HG02623 (cell line): ENCODE results near the gene FAM124B.

Experiments
- ATAC-seq: cut with Tn5 transposase; IDR thresholded peaks from one replicate; pipeline ENCODE4 v1.9.1; 2021; ENCODE audit warnings: moderate library complexity; ENCODE audit not compliant: unreplicated experiment

FAM124B gene, protein sequence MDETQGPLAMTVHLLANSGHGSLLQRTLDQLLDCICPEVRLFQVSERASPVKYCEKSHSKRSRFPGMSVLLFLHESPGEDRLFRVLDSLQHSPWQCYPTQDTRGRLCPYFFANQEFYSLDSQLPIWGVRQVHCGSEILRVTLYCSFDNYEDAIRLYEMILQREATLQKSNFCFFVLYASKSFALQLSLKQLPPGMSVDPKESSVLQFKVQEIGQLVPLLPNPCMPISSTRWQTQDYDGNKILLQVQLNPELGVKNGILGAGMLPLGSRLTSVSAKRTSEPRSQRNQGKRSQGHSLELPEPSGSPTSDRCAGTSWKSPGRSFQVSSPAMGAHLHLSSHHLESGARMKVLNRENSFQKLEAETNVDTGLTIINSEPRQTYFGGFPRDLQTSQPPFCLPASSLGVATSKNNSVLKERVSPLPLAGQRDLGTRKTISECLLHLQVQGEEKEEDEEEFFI

DNA sequence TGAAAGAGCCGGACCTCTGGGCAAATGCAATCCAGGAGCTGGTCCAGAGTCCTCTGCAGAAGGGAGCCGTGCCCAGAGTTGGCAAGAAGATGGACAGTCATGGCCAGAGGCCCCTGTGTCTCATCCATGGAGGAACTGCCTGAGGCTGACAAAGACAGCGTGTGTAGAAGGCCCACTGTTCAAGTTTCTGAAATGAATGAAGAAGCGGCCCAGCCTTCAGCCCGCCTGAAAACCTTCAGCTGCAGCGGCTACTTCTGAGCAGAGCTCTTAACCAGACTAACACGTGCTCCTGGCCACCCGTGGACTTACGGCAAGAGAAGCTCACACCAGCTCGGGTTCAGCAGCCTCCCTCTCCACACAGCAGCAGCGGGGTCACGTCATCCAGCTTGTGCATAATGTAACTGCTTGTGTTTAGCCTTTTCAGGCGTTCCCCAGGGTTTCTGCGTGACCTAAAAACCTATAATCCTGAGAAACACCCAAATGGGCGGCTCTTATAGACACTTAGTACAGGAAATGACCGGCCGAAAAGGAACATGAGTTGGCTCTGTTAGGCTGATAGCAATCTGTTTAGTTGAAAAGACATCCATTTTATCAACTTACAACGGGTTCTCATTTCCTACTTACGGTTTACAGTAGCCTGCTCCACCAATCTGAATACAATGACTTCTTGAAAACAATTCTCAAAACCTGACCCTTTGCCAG lies at the start of gene FAM124B:
Gene FAM124B, minus strand, starts transcription at position 467 of the 702 bp plus-strand sequence. Its CDS starts 339 bp downstream, at position 128.
- ATAC-seq = peak; percentile 46

DNA sequence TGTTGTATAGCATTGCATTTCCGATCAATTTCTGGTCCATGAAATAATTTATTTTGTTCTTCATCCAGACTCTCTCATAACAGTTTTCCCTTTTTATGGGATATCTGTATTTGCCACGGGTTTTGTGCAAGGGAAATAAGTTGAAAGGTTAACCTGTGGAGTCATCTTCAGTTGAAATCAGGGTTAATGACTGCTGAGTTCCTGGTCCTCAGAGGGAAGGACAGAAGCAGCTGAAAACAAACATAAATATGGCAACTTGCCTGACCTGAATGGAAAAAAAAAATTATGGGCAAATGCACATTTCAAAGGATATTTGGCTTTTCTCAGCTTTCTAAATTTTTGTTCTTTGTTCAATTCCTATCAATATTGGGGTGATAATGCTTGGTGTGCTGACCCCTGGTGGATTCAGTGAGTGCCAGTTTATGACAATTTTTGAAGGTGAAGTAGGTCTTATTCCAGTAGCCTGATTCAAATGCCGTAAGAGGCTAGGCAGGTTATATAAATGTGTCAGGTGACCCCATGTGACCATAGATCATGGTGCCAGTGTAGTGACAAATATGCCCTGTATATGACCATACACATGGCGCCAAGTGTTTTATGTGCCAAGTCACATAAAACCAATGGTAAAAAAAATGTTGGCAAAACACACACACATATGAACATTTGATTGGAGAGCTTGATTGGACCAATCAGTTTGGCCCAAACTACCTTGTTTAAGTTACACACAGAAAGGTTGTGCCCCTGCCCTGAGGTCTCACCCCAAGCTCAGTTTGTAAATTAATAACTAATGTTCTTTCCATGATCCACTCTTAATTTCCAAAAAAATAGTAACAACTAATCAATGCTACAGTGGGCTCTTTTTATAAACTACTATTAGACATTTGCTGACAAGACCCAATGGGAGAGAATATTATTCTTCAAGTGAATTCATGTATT lies 47.6 kb upstream of the FAM124B start:
- no peak for ATAC-seq

DNA sequence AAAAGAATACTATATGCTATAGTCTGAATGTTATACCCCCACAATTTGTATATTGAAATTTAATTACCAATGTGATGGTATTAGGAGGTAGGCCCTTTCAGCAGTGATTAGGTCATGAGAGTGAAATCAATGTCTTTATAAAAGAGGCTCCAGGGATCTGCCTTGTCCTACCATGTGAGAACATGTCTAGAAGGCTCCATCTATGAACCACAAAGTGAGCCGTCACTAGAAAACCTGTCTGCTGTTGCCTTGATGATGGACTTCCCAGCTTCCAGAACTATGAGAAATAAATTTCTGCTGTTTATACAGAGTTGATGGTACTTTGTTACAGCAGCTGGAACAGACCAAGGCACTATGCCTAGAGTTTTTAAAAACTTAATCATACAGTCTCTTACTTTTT lies 46.3 kb upstream of the FAM124B start:
- no peak for ATAC-seq

DNA sequence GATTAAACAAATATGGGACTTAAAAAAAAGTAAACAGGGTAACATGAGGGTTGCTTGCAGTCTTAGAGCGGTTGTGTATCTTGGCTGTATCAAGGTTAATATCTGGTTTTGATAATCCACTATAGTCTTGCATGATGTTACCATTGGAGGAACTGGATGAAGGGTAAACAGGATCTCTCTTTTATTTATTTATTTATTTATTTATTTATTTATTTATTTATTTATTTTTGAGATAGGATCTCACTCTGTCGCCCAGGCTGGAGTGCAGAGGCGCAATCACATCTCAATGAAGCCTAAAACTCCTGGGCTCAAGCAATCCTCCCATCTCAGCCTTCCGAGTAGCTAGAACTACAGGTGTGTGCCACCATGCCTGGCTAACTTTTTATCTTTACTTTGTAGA lies 42.9 kb upstream of the FAM124B start:
- ATAC-seq = no peak

DNA sequence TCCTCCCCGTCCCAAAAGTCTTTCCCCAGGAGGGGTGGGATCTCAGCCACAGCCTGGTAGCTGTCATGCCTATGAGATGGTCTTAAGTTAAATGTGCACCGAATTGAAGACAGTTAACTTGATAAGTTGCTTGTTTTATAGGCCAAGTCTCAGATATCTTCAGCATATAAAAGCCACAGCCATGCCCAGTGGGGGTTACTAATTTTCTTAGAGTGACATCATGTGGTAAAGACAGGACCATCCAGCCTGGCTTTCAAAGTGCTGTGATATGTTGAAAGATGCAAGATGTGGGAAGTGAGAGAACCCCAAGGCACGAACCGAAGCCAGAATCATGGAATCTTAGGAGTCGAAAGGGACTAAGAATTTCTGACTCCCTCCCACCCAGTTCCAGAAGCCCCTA lies 42.1 kb upstream of the FAM124B start:
- ATAC-seq = no peak

DNA sequence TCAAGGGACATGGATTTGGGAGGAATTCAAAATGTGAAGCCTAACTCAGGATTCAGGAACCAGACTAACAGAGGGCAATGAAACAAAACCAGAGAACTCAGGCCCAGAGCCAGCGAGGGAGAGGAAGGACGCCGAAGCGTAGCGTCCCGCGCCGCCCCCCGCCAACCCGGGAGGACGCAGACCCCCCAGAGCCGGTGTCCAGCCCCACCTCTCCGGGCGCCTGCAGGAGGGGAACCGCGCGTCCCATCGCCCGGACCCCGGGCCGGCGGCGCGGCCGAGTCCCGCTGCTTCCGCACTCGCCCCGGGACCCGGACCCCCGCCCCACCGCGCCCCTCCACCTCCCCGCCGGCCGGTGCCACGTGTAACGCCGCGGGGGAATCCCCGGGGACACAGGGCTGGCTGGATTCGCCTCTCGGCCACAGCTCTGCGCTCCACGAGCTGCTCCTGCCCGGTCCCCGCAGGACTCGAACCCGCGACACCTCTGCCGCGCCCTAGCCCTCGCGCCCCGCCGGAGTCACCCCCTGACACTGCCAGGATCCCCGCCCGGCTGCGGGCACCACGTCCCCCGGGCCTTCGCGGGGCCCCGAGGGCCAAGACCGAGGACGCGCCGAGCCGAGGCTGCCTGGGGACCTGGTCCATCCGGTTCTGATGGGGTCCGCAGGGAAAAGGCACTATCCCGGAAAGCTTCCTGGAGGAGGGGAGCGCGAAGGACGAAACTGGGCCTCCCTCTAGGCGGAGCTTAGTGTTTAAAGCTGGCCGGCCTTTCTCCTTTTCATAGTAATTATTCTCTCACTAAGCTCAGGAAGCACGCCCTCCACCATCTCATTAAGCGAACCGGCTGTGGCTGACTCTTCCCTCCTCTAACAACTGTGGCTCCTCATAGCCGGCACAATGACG lies 40.4 kb upstream of the FAM124B start:
- peak; percentile 57 for ATAC-seq

DNA sequence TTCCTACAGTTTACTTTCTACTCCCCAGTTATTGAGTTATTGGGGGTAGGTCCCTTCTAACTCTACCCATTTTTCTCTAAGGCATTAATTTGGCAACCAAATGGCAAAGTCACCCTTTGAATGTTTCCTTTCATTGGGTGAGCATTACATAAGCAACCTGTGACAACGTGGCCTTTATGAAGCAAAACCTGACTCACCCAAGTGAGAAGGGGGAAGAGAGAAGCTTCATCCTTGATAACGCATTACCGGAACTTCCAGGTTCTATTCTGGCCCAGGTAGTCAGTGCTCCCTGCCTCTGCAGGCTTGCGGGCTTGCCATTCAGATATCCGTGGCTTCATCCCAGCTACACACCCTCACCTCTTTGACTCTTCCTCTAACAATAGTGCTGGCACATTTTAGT lies 39.1 kb upstream of the FAM124B start:
- no peak for ATAC-seq

DNA sequence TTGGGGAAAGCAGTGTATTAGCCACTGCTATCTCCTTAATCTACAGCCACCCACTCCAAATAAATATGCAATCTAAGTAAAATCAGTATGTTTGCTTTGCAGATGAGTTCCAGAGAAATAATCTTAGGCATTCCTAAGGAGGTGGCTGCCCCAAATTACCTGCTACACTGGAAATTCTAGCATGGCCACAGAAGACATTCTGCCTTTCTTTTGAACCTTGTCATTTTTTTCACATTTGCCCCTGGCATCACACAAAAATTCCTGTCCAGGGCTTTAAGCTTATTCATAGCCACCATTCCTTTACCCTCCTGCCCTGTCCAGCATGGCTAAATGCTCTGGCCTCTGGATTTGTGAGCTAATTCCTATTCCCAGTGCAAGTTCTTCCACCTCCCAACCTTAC lies 36.8 kb upstream of the FAM124B start:
- ATAC-seq = no peak

DNA sequence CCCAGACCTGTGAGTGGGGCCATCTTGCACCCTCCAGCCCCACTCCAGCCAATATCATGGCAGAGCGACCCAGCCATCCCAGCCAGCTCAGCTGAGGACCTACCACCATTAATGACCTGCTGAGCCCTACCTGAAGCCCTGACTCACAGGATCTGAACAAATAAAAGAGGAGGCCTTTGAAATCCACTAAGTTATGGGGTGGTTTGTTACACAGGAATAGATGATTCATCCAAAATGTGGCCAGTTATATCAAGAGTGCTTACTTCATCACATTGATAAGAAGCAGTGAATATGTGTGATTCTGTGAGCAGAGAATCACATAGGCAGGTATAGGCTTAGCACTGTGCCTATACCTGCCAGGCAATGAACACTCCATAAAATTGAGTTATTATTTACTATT lies 34.7 kb upstream of the FAM124B start:
- ATAC-seq = no peak

DNA sequence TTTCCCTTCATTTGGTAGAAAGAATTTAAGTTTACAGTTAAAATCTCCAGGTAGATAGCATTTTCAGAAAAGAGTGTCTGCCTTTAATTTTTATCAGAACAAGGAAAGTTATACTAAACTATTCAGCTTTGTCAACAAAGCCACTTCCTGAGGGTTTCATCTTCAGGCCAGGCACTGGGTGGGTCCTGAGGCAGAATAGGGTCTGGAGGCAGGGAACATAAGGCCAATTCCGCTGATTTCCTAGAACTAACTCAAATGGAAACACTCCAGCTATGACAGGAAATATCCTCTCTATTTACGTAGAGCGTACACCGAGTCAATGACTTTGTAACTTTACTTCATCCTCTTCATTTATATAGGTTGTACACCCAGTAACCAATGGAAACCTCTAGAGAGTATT lies 32.7 kb upstream of the FAM124B start:
- no peak for ATAC-seq

DNA sequence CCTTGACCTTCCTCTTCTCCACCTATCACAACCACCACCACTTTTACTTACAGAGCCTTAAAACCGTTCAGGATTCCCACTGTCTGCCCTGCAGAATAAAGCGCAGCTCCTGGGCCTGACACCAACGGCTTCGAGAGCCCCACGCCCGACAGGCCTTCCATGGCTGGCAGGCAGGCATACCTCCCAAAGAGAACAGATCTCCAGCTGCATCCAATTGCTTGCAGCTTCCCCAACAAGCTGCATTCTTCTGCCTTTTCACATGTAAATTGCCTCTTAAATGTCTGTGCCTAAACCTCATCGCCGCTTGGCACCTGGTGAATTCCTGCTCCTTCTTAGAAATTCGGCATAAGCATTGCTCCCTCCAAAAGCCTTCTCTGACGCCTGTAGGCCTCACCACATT lies 31.5 kb upstream of the FAM124B start:
- ATAC-seq = no peak

DNA sequence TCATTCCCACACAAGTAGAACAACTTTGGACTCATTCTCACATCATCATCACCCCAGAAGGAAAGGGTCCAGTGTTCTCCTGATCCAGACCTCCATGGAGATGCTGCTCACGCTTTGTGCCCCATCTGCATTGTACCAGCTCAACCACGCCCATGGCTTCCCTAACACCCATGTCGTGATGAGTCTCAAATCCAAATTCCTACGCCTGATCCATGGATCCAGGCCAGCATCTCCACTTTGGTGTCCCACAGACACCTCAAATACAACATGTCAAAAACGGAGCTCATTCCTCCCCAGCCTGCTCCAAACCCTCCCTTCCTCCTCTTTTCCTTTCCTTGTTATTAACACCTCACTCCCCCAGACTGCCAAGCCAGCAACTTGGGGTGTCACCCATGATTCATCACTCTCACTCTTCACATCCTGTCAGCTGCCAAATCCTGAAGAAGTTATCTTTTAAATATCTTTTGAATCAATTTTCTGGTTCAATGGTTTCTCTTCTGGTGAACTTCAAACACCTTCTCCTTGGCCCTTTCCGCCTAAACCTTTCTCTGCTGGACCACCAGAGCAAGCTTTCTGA lies 30.2 kb upstream of the FAM124B start:
- no peak for ATAC-seq

DNA sequence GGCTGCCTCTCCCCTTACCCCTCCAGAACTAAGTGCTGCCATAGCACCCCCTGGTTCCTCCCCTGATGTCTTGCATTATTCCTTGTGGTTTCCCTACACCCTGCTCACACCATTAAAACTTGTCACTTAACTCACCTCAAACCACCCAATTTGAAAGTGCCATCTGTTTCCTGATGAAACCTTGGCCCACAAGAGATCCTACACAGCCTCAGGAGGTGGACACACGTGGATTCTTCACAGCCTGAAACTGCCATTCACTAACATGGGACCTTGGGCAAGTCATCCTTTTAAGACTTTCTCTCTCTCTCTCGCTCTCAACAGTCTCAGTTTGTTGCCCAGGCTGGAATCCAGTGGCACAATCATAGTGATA lies 27.5 kb upstream of the FAM124B start:
- ATAC-seq = no peak

DNA sequence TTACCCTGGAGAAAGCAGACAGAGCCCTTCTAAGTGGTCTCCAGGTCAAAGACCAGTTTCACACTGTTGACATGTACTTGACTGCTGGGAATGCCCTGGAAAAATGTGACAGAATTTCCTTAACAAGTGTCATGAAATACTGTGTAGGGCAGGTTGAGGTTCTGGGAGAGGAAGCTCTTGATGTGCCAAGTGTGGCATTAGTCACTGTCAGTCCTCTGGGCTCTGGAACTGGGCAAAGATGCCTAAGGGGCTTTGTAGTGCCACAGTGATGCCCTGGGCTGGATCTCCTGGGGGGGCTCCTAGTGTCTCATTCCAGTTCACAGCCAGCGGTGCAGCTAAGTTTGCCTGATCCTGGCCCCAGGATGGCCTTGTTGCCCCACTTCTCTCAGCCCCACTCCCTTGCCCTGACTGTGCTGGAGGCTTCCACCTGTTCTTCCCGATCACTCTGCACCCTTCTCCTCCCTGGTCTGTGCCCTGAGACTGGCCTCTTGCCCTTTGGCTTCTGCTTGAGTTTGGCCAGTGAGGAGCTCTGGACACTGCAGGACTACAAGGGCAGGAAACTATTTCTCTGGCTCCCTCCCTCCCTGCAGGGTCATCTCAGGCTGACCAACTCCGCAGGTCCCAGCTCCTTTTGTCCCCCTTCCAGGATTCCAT lies 27.0 kb upstream of the FAM124B start:
- ATAC-seq = no peak

DNA sequence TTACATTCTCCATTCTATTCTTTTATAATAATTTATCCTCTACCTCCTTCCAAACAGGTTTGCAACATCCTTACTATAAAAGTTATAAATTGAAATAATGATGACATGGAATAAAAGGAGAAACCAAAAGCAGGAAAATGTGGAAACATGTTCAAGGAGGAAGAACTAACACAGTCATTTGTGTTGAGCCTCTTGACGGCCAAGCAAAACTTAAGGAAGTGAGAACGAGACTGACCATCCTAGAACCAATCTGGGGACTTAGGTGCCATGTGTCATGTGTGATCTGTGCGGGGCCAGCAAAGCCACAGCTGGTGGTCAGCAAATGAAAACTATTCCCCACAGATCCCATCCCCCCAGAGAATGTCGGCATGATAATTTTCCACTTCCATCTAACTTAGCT lies 25.6 kb upstream of the FAM124B start:
- ATAC-seq = no peak

DNA sequence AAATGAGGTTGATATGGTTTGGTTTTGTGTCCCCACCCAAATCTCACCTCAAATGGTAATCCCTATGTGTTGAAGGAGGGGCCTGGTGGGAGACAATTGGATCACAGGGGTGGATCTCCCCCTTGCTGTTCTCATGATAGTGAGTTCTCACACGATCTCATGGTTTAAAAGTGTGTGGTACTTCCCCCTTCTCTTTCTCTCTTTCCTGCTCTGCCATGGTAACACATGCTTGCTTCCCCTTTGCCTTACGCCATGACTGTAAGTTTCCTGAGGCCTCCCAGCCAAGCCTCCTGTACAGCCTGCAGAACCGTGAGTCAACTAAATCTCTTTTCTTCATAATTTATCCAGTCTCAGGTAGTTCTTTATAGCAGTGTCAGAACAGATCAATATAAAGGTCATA lies 24.7 kb upstream of the FAM124B start:
- no peak for ATAC-seq

DNA sequence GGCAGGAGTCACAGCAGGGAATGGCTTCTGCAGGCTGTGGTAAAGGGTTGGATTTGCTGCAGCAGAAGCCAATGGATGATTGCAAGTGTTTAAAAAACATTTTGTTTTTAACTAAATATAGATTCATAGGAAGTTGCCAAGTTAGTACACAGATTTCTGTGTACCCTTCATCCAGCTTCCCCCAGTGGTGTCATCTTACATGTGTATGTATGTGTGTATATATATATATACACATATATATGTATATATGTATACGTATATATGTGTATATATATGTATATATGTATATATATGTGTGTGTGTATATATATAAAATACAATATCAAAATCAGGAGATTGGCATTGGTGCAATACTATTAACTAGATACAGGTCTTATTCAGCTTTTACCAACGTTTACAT lies 19.2 kb upstream of the FAM124B start:
- no peak for ATAC-seq

DNA sequence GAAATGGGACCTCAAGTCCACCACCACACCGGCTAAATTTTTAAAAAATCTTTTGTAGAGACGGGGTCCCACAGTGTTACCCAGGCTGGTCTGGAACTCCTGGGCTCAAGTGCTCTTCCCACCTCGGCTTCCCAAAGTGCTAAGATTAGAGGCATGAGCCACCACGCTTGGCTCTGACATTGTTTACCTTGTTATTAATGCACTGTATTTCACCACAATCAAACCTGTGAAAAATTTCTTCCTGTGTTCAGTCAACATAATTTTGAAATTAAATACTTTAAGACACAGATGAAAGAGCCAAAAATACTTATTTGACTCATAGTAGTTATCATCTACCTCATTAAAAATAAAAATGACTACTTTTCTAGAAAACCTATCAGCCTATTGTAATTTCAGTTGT lies 16.0 kb upstream of the FAM124B start:
- no peak for ATAC-seq

DNA sequence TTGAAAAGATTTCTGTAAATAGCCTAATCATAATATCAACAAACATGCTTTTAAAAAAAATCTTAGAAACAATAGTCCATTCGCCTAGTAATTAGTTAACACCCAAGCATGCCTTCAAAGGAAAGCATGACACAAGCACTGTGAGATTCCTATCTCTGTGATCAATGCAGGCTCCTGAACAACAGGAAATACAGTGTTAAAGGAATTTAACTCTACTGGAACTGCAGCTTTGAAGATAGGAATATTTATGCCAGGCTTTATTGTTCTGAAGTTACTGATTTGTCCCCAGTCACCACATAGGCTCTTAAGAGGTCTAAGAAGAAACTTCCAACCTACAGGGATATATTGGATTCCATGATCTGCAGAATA lies 15.4 kb upstream of the FAM124B start:
- ATAC-seq = no peak
